IPS DF 6.9 (cell line): ENCODE measurements around the gene FHIP1B.

Experiments
- DNase-seq: peaks from one replicate; pipeline ENCODE4 v3.0.0-alpha.2; 2013; ENCODE audit warnings: low read depth, low spot score
- H3K27ac ChIP-seq: one replicate; pipeline ENCODE4 v1.5.1; 2013; ENCODE audit warnings: low read length, control low read depth
- H3K27me3 ChIP-seq: 2 replicates; pipeline ENCODE4 v1.6.1; 2013; ENCODE audit warnings: mild to moderate bottlenecking, low read length; ENCODE audit not compliant: control insufficient read depth, insufficient read depth
- H3K36me3 ChIP-seq: 2 replicates; pipeline ENCODE4 v1.6.1; 2013; ENCODE audit warnings: low read length; ENCODE audit not compliant: control insufficient read depth, insufficient read depth
- H3K4me1 ChIP-seq: 2 replicates; pipeline ENCODE4 v1.6.1; 2013; ENCODE audit warnings: low read length; ENCODE audit not compliant: control insufficient read depth, insufficient read depth
- H3K4me3 ChIP-seq: 2 replicates; pipeline ENCODE4 v1.5.1; 2013; ENCODE audit warnings: mild to moderate bottlenecking, low read length
- H3K9me3 ChIP-seq: 2 replicates; pipeline ENCODE4 v1.6.1; 2013; ENCODE audit warnings: low read length, inconsistent platforms; ENCODE audit not compliant: control insufficient read depth, insufficient read depth
- WGBS: extraction: QIAGEN DNeasy Blood & Tissue Kit; methylation state at CpG from one replicate; pipeline ENCODE4 v1.1.7; 2013; ENCODE audit warnings: mixed read lengths, missing lambda C conversion rate; ENCODE audit not compliant: insufficient read length, insufficient coverage; 5-methylcytosine and 5-hydroxymethylcytosine counted together

The FHIP1B gene

DNA sequence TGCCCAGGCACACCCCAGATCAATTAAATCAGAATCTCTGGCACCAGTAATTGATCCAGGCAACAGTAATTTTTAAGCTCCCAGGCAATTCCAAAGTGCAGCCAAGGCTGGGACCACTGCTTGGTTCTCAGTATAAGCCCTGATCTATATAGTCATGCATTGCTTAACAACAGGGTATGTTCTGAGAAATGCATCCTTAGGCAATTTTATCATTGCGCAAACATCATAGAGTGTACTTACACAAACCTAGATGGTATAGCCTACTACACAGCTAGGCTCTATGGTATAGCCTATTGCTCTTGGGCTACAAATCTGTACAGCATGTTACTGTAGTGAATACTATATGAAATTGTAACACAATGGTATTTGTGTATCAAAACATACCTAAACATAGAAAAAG is 29.7 kb downstream of the FHIP1B start:
- Histone ChIP-seq H3K27ac (no peak overlapping the region), H3K36me3 (no peaks in the 10 kb centered on the region), H3K9me3 (no peaks in the 10 kb centered on the region), H3K4me3 (no peak overlapping the region), H3K4me1 (no peaks in the 10 kb centered on the region), H3K27me3 (no peaks in the 10 kb centered on the region)
- no CpG with 5 or more reads among the region's 1 CpG for WGBS
- DNase-seq: no peak

- H3K36me3 ChIP-seq: no peaks in the 10 kb centered on the region
- H3K4me3 ChIP-seq: no peak overlapping the region
- no peak overlapping the region for H3K27ac ChIP-seq
- H3K4me1 ChIP-seq: no peaks in the 10 kb centered on the region
- DNase-seq: no peak
- no CpG with 5 or more reads among the region's 3 CpGs for WGBS
- H3K27me3 ChIP-seq: no peaks in the 10 kb centered on the region
- H3K9me3 ChIP-seq: no peaks in the 10 kb centered on the region
Observed at GRCh38 chr11:6203327-6203726, 31.1 kb downstream of the FHIP1B start.

- Histone ChIP-seq H3K9me3 (no peaks in the 10 kb centered on the region), H3K36me3 (no peaks in the 10 kb centered on the region), H3K4me3 (no peak overlapping the region), H3K27ac (no peak overlapping the region), H3K27me3 (no peaks in the 10 kb centered on the region), H3K4me1 (no peaks in the 10 kb centered on the region)
- no peak for DNase-seq
- WGBS: no CpG with 5 or more reads among the region's 1 CpG
Observed at GRCh38 chr11:6202041-6202440, 32.4 kb downstream of the FHIP1B start.

DNA sequence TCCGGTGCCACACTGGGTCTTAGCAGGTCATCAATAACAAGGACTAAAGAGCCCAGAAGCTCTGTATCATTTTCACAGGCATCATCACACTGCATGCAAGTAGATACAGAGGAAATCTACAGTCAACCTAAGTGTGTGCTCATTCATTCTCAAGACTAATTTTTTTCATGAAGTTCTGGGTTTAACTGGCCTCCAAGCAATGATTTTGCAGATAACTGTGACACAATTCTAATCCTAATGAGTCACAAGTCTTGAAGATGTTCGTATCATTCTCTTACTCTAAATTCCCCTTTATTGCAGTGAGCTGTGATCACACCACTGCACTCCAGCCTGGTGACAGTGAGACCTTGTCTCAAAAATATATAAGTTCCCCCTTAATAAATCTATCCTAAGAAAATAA is 33.0 kb downstream of the FHIP1B start:
- Histone ChIP-seq H3K4me3 (no peak overlapping the region), H3K4me1 (no peaks in the 10 kb centered on the region), H3K36me3 (no peaks in the 10 kb centered on the region), H3K27ac (no peak overlapping the region), H3K9me3 (no peaks in the 10 kb centered on the region), H3K27me3 (no peaks in the 10 kb centered on the region)
- no peak for DNase-seq
- no CpG with 5 or more reads among the region's 2 CpGs for WGBS

- Histone ChIP-seq H3K27me3 (no peaks in the 10 kb centered on the region), H3K36me3 (no peaks in the 10 kb centered on the region), H3K9me3 (no peaks in the 10 kb centered on the region), H3K4me1 (no peaks in the 10 kb centered on the region), H3K4me3 (no peak overlapping the region), H3K27ac (no peak overlapping the region)
- DNase-seq: no peak
- WGBS: no CpG with 5 or more reads among the region's 4 CpGs
Observed at GRCh38 chr11:6200975-6201374, 33.5 kb downstream of the FHIP1B start.

DNA sequence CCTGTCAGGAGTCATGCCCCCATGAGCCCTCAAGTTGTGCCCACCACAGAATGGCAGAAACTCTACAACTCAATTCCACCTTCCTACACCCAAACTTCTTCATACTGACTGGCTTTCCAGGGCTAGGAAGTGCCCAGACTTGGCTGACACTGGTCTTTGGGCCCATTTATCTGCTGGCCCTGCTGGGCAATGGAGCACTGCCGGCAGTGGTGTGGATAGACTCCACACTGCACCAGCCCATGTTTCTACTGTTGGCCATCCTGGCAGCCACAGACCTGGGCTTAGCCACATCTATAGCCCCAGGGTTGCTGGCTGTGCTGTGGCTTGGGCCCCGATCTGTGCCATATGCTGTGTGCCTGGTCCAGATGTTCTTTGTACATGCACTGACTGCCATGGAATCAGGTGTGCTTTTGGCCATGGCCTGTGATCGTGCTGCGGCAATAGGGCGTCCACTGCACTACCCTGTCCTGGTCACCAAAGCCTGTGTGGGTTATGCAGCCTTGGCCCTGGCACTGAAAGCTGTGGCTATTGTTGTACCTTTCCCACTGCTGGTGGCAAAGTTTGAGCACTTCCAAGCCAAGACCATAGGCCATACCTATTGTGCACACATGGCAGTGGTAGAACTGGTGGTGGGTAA is 35.1 kb downstream of the FHIP1B start, which contains the start of gene OR52W1:
OR52W1 (plus strand) TSS at position 51 of the 637 bp plus-strand sequence; CDS start at position 51, 0 bp downstream.
- no peaks in the 10 kb centered on the region for H3K36me3 ChIP-seq
- no peak within 1 kb of the TSS for H3K27ac ChIP-seq
- H3K4me1 ChIP-seq: no peaks in the 10 kb centered on the region
- H3K27me3 ChIP-seq: no peaks in the 10 kb centered on the region
- no peak for DNase-seq
- H3K9me3 ChIP-seq: no peaks in the 10 kb centered on the region
- H3K4me3 ChIP-seq: no peak within 1 kb of the TSS
- WGBS: no CpG with 5 or more reads among the region's 5 CpGs

GRCh38 chr11:6197466-6198200 is 36.8 kb downstream of the FHIP1B start:
- no CpG with 5 or more reads among the region's 4 CpGs for WGBS
- H3K27ac ChIP-seq: no peak overlapping the region
- no peaks in the 10 kb centered on the region for H3K4me1 ChIP-seq
- no peak for DNase-seq
- no peaks in the 10 kb centered on the region for H3K36me3 ChIP-seq
- no peaks in the 10 kb centered on the region for H3K27me3 ChIP-seq
- H3K9me3 ChIP-seq: no peaks in the 10 kb centered on the region
- H3K4me3 ChIP-seq: no peak overlapping the region

DNA sequence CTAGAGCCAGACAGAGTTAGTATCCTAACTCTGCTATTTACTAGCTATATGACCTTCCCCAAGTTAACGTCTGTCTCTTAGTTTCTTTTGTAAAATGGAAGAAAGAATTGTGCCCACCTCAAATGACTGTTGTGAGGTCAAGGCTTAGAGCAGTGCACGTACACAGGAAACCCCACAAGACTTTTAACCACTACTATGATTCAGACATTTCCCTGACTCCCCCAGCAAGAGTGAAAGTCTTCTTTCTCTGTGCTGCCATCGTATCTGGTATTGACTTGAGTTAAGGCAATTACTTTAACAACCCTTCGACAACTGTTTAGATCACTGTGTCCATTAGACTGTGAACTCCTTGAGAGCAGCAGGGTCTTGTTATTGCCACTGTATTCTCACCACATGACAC is 38.0 kb downstream of the FHIP1B start:
- Histone ChIP-seq H3K27me3 (no peaks in the 10 kb centered on the region), H3K36me3 (no peaks in the 10 kb centered on the region), H3K27ac (no peak overlapping the region), H3K4me1 (no peaks in the 10 kb centered on the region), H3K9me3 (no peaks in the 10 kb centered on the region), H3K4me3 (no peak overlapping the region)
- no peak for DNase-seq
- no CpG with 5 or more reads among the region's 4 CpGs for WGBS

GRCh38 chr11:6194065-6194581 is 40.3 kb downstream of the FHIP1B start:
- no CpG with 5 or more reads among the region's 1 CpG for WGBS
- no peaks in the 10 kb centered on the region for H3K4me1 ChIP-seq
- no peak overlapping the region for H3K27ac ChIP-seq
- no peaks in the 10 kb centered on the region for H3K27me3 ChIP-seq
- H3K4me3 ChIP-seq: no peak overlapping the region
- no peaks in the 10 kb centered on the region for H3K36me3 ChIP-seq
- no peak for DNase-seq
- no peaks in the 10 kb centered on the region for H3K9me3 ChIP-seq

GRCh38 chr11:6191742-6192141 is 42.7 kb downstream of the FHIP1B start:
- DNase-seq: no peak
- Histone ChIP-seq H3K27me3 (no peaks in the 10 kb centered on the region), H3K36me3 (no peaks in the 10 kb centered on the region), H3K4me1 (no peaks in the 10 kb centered on the region), H3K27ac (no peak overlapping the region), H3K4me3 (no peak overlapping the region), H3K9me3 (no peaks in the 10 kb centered on the region)

- Histone ChIP-seq H3K9me3 (no peaks in the 10 kb centered on the region), H3K4me1 (no peaks in the 10 kb centered on the region)
- WGBS: no CpG with 5 or more reads among the region's 2 CpGs
Observed at GRCh38 chr11:6175440-6175839, 59.0 kb downstream of the FHIP1B start.

More at GRCh38 chr11:6175440-6175839, 59.0 kb downstream of the FHIP1B start:
- Histone ChIP-seq H3K27ac (no peak overlapping the region), H3K36me3 (no peaks in the 10 kb centered on the region), H3K4me3 (no peak overlapping the region), H3K27me3 (no peaks in the 10 kb centered on the region)
- DNase-seq: no peak
